ENCODE results near the gene WNK2.
A peak's percentile ranks its signal among the peaks of the same experiment; 100 is the strongest.
"Not testable (repeated sequence)": the region's sequence is repeated elsewhere in the genome, so short reads cannot be mapped to it uniquely, and the experiment has no call there.

The WNK2 gene

DNA sequence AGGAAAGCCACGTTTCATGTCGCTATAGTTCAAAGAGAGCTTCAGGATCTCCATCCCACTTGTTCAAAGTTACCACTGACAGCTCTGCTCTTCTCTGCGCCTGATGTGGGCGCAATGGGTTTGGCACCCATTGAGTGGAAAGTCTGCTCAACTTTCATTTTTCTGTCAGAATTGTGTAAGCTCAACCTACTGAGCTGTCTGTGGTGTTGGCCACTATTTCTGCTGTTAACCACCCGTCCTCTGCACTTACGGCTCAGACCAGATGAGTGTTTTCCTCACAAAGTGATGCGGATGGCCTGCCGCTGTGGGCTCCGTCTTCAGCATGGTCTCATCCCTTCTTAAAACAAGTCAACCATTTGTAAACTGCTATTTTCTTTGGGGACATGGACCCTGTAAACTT lies 131.2 kb downstream of the WNK2 start:
- DNase-seq: no peak

DNA sequence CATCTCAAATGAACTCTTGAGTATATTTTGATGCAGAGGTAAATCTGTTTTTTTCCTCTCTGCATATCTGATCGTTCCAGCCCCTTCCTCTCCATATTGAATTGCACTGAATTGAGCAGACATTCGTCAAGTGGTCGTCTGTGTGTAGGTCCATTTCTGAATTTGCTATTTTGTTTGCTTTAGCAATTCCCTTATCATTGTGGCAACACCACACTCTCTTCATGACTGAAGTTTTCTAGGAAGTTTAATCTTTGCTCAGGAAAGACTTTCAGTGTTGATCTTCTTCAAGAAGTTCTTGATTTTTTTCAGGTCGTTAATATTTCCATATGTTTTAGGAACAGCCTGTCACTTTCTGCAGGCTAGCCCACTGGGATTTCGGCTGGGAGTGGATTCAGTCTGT lies 132.0 kb downstream of the WNK2 start:
- no peak for DNase-seq

DNA sequence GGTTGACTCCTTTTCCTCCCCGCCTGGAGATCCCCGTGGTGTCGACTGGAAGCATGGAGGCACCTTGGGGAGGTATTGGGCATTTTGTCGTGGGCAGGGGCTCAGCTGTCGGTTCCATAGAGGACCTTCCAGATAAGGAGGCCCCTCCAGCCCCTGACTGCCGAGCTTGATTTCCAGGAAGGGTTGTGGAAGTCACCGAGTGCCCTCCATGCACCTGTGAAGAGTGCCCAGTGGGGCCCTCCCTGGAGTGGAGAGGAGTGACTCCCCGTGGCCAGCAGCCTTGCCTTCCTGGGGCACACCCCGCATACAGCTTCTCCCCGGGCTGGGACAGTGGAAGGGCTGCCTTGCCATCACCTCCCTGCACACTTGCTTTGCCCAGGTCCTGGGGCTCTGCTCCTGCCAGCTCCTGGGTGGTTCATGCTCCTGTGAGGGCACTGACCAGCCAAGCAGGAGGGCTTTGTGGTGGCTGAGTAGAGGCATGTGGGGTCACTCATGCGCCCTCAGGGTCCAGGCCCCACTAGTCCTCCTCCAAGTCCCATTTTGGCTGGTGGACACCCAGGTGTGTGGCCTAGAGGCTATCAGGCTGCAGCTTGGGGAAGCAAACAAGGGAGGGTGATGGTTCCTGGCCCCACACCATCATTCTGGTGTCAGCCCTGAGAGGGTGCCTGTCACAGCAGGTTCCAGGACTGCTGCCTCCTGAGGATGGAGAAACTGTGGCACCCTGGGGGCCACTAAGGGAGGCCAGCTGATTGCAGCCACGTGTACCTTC lies 133.0 kb downstream of the WNK2 start:
- no peak for DNase-seq

DNA sequence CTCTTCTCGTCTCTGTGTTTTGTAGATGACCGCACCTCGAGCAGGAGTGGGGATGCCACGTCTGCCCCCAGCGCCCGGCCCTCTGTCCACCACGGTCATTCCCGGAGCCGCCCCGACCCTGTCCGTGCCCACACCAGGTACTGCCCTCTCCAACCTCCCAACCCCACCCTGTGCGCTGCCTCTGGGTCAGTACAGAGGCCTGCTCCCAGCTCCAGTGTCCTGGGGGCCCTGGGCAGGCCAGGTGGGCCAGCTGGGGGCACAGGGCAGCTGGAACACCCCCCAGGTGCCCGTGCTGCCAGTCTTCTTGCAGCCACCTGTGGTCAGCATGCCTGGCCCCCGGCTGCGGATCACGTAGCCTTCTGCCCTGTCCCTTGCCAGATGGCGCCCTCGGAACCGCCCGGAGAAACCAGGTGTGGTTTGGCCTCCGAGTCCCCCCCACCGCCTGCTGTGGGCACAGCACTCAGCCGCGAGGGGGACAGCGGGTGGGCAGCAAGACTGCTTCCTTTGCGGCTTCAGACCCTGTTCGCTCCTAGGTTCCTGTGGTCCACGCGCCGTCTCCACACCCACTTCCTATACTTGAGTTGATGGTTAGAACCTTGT lies 133.7 kb downstream of the WNK2 start:
- DNase-seq: no peak

DNA sequence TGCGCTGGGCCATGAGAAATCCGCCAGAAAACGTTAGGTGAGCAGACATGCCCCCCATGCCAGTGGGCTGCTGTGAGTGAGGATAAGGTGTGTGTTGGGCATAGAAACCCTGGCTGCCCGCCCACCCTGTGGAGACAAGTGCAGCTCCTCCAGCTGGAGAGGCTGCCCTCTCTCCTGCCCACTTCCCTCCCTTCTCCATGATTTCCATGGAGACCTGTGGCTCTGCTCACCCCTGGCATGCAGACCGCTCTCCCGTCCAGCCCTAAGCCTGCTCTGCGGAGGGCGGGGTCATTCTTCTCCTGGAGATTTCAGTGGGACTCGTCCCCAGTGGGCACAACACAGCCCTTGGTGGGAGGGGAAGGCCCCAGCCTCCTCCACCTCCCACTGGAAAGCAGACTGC lies 134.5 kb downstream of the WNK2 start:
- DNase-seq: no peak

DNA sequence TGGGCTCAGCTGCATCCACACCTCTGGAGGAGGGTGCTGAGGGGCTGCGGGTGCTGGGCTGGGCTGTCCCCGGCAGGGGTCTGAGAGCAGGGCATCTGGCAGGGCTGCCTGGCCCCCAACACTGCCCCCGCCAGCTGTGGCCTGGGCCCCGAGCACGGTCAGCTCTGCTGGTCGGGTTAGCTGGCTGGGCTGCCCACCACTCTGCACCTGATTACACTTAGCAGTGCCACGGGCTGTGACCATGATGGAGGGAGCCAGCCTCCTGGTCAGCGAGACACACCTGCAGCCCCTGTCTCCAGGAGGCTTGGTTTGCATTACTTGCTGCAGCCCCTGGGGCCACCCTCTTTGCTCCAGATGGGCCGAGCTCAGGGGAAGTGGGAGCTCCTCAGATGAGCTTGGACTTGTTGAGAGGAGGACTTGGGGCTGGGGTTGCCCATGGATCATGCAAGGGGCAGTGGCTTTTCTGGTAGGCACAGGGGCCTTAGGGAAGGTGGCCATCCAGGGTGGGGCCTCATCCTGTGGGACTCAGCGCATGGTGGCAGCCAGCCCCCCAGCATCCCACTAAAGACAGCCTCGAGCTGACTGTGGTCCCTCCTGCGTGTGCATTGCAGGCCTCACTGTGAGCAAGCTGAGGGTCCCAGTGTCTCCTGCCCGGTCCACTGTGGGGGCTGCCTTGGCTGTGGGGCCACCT lies 135.5 kb downstream of the WNK2 start:
- no peak for DNase-seq

DNA sequence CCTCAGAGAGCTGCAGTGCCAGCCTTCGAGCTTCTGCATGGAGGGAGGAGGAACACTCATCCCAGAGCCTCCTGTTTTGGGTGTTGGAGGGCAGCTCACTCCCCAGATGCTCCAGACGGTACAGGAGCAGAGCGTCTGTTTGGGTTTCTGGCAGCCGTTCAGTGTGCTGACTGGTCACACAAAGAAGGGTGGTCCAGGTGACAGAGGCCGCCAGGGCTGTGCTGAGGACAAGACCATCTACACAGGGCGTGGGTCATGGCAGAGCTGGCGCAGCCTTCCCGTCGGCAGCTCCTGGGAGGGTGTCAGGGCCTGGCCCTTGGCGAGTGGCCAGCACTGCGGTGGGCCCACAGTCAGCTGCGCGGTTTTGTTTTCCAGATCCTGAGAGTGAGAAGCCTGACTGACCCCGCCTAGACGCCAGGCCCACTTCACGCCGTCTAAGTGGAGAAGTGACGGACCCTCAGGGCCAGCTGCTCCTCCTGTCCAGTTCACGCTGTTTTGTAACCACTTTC lies 136.1 kb downstream of the WNK2 start:
- peak; percentile 50 for DNase-seq

DNA sequence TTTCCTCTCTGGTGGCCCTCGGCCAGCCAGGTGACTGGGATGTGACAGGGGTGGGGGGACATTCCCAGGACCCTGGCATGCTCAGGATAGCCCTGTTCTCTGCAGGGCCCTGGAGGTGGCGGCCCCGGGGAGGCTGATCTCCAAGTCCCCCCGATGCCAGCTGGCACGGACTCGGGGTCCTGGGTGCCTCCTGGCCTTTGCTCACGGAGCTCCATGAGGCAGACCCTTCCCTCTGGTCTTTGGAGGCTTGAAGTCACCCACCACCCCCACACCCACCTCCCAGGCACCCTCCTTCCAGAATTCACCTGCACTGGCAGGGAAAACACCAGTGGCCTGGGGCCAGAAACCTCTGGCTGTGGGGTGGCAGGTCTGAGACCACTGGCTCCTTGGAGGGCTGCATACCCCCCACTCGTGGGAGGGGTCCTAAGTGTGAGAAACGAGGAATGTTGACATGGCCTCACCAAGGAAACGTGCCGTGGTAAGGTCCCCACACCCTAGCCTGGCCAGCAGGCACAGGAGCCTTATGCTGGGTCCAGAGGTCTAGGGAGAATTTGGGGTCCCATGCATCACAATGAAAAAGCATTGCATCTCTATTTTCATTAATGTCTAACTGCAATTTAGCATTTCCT lies 136.8 kb downstream of the WNK2 start:
- DNase-seq: no peak

DNA sequence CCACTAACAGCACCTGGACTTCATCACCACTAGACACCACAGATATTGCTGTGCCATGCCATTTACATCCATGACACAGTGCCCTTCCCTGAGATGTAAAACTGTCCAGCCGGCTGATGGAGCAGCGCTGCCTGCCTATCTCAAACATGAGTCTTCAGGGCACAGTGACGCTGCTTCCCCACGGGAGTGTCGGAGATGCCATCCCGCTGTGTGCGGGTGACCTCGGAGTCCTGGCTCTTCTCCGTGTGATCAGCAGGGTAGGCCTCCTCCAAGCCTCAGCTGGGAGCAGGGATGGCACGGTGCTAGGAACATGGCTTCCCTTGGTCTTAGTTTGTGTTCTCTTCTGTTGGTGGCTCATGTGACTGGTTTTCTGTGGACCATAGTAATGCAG lies 137.3 kb downstream of the WNK2 start:
- no peak for DNase-seq

DNA sequence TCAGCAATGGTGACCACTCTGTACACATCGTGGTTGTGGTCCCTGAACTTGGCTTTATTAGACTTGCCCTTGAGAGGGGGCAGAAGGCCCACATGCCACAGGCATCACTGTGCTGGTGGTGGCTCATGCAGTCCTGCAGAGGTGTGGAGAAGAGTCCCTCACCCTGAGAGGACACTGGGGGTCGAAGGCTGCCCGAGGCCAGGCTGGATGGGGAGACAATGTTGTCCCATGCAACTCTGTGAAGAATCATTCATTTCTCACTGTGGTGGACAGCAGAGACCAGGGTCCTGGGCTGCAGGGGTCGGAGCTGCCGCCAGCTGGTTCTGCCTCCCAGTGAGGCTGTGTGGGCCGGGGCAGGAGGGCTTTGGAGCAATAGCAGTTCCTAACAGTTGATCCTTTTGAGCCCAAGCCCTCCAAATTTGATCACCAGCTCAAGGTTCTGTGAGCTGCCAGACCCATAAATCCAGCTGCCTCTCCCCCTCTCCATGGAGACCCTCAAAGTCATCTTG lies 139.6 kb downstream of the WNK2 start:
- not testable (repeated sequence) for DNase-seq

DNA sequence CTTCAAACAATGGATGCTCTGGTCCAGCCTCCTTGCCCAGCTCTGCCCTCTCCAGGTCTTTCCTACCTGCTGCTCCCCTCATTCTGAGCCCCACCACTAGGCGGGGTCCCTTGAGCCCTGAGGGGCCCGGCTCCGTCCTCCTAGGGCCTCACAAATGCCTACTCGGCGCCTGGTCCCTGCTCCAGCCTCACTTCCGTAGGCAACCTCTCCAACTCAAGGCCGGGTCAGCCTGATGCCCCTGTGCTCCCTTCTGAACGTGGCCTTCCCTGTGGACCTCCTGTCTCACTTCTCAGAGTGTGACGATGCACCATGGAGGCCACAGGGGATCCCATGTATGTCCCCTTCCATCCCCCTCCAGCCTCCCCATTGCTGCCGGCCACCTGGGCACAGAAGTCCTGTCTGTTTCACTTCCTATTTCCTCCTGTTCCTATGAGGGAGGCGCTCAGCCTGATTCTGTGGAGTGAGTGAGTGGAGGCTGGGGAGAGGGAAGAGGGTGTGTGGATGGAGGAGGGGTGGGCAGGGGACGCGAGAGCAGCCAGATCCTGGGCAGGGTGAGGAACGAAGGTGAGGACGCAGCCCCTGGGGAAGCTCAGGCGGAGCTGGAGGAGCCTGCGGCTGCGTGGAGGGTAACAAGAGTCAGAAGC lies 140.4 kb downstream of the WNK2 start:
- no peak for DNase-seq

DNA sequence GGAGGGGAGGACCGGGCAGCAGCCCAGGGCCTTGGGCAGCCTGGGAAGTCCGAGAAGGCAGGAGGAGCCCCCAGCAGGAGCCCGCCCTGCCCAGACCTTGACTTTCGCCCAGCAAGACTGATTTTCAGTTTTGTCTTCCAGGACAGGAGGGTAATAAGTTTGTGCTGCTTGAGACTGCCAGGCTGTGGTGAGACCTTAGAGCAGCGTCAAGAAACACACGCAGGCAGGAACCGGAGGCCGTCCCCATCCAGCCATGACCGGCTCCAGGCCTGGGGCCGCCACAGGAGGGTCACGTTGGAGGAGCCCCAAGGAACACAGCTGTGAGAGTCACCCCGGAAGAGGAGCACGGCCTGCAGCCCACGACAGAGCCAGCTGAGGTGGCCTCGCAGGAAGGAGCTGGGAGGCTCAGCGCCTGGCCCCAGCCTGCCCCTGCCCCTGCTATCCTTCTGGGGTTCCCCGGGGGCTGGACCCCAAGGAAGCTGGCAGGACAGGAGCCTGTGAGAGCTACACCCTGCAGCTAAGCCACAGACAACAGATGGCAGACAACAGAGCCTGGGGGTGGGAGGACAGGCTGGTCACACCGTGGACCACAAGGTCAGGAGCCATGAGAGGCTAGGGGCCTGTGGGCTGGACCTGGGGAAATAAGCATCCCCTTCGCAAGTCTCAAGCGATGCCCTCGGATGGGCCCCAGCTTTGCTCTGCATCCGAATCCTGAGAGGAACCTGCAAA lies 141.5 kb downstream of the WNK2 start:
- DNase-seq: no peak

DNA sequence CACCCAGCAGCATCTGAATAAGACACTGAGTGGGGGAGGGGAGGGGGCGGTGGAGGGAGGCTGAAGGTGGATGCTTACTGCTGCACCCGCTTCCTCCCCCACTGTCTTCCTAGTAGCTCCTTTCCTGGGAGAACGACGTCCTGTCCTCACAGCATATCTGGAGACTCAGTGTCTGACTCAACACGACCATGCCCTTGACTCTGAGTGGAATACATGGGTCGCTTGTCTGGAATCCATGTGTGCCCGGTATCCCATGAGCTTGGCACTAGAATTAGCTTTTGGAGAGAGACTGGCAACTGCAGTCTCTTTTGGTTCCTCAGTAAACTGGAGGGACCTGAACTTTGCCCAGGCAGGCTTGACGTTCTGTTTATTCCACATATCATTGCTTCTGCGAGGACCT lies 142.1 kb downstream of the WNK2 start:
- no peak for DNase-seq

DNA sequence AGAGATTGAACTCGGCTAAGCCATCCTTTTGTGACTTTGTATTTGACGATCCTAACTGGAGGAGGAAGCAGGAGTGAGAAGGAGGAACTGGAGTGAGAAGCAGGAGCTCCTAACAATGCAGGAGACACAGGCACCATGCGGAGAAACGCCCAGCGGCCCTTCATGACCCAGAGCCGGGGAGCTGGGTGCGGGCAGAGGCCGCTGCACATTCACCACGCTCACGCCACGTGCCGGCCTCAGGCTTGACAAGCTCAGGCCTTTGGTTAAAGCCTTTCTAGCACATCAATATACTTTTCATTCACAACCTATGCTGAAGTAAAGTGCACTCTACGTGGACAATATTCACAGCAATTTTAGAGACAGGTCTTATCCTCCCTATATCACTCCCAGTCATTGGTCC lies 142.7 kb downstream of the WNK2 start:
- no peak for DNase-seq

DNA sequence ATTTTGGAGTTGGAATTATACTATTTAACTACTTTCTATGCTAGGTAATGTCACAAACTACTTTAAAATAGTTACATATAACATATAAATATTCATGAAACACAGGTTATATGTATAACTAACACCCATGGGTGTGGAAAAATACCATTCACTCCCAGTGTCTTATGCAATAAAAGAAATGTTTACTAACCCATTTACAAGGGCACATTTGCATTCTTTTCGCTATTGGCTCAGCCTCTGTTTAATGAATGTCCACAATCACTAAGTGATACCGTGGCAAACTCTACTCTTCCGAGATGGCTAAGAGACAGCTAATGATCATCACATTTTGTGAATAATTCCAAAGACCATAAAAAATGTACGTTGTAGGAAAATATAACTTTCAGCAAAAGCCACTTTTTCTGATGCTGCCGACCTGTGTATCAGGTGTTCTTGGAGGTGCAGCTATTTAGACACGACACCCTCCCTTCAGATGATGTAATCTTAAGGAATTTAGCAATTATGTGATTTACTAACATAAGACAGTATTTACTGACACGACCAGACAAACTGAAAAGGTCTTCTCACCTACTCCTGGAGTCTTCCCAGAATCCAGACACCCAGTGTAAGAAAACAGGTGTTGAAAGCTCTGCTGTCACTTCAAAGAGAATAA lies 145.8 kb downstream of the WNK2 start:
- no peak for DNase-seq

DNA sequence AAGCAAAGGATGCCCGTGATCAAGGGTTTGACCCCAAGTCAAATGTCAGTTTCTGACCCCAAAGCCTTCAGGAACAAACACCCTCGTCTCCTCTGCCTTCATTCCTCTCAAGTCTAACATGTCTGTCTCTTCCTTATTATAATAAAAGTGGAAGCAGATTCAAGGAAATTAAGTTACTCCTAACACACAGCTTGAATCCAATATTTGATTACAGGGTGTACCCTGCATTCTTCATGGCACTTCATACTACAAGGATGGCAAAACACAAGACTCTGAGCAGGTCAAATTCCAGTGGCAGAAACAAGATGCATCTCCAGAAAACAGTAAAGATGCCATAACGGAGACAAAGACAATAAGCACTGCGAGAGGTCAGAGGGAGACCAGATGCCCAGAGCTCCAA lies 148.4 kb downstream of the WNK2 start:
- no peak for DNase-seq

DNA sequence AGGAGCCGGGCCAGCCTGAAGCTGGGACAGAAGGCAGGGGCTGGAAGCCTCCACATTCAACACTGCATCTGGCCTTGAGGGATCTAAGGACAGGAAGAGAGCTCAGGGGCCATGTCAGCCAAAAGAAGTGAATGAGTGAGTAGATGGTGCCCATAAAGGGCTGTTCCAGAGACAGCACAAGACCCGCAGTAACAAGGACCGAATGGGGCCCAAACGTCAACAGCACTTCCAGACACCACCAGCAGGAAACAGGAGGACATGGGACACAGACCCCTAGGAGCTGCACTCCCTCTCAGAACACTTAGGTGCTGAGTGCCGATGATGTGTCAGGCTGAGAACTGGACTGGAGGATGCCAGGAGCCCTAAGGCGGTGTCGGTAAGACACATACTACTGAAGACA lies 152.8 kb downstream of the WNK2 start:
- DNase-seq: no peak

DNA sequence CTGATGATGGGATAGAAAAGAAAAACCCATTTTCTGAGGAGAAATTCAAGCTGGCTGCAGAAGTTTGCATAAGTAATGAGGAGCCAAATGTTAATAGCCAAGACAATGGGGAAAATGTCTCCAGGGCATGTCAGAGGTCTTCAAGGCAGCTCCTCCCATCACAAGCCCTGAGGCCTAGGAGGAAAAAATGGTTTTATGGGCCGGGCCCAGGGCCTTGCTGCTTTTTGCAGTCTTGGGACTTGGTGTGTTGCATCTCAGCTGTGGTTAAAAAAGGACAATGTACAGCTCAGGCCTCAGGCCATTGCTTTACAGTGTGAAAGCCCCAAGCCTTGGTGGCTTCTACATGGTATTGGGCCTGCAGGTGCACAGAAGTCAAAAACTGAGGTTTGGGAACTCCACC lies 154.3 kb downstream of the WNK2 start:
- not testable (repeated sequence) for DNase-seq

DNA sequence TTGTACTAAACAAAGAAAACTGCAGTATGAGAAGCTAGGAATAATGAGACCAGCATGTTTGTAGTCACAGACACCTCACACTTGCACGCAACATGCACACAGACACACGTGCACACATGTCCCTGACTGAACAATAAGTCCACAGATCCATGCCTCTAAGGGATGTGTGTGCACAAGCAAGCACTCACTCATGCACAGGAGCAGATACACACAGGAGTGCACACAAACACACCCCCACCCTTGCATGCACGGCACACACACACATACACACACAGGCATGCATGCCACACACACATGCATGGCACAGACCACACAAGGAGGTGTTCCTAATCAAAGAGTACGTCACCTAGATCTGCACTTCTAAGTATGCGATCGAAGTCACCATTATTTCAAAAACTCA lies 156.2 kb downstream of the WNK2 start:
- no peak for DNase-seq

DNA sequence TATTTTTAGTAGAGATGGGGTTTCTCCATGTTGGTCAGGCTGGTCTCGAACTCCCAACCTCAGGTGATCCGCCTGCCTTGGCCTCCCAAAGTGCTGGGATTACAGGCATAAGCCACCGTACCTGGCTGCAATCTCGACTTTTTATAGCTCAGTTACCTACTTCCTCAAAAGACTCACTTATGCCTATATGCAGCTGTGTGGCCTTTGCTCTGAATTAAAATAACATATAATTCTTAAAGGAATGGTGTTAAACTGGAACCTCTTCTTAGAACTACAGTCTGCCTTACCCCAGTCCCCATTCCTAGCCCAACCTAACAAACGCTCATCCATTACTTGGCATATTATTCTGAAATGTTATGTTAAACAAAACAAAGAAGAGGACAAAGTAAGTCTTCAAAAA lies 157.9 kb downstream of the WNK2 start:
- not testable (repeated sequence) for DNase-seq

DNA sequence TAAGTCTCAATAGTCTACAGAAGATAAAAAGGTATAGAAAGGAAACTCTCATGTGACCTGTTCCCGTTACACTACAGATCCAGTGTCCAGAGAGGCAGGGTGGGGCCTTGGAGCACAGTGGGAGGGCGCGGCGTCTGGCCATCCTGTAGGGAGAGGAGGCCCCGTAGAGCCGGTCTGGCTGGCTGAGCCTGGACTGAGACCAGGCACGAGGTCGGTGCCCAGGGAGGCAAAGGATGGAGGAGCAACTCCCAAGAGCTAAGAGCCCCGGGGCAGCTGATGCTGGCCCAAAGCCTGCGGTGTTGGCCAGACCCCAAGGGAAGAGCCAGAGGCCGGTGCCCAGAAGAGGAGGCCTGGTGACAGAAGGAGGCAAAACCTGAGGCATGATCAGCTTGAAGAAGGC lies 158.5 kb downstream of the WNK2 start:
- DNase-seq: not testable (repeated sequence)

DNA sequence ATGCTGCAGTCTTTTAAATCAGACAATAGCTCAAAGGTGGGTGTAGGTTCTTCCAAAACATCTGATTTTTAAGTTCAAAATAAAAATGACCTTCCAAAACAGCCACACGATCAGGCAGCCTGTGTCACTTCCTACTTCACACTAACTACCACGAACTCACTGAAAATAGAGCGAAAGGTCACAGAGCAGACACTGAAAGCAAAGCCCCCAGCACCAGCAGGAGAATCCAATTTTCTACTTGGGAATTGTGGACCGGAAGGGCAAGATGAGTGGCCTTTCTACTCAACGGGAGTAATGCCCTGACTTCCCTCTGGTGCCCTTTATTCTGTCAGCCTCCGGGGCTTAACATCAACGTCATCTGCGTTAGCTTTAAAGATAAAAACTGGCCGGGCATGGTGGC lies 159.7 kb downstream of the WNK2 start:
- no peak for DNase-seq

Measured in NCI-H1105 treated with DMSO at 0.1 percent for 48 hours (cell line).